AG08396 (cell line): Measurements from ENCODE around the gene SLC6A6.
A peak's percentile ranks its signal among the peaks of the same experiment; 100 is the strongest.

ENCODE experiments used
- DNase-seq: peaks from one replicate; pipeline ENCODE4 v3.0.0; 2012; ENCODE audit warnings: low spot score, mixed read lengths

The SLC6A6 gene

GRCh38 chr3:14402304-14402811, at the start of gene SLC6A6:
TSS of gene SLC6A6 (plus strand) at chr3:14402606. CDS start at chr3:14443635, 41,029 bp downstream.
- DNase-seq, result peak; percentile 96

GRCh38 chr3:14353502-14353901, 48.9 kb upstream of the SLC6A6 start:
- DNase-seq, result no peak

GRCh38 chr3:14357463-14357862, 44.9 kb upstream of the SLC6A6 start:
- DNase-seq, result no peak

- DNase-seq, result peak; percentile 70
These were observed 43.8 kb upstream of the SLC6A6 start for GRCh38 chr3:14358426-14359211.

GRCh38 chr3:14359348-14359747, 43.1 kb upstream of the SLC6A6 start:
- DNase-seq, result no peak

GRCh38 chr3:14360123-14360881, 42.1 kb upstream of the SLC6A6 start:
- peak; percentile 43 for DNase-seq

- no peak for DNase-seq
These were observed 41.2 kb upstream of the SLC6A6 start for GRCh38 chr3:14361068-14361677.

GRCh38 chr3:14362890-14363289, 39.5 kb upstream of the SLC6A6 start:
- no peak for DNase-seq

- no peak for DNase-seq
These were observed 39.0 kb upstream of the SLC6A6 start for GRCh38 chr3:14363379-14363778.

GRCh38 chr3:14363991-14364390, 38.4 kb upstream of the SLC6A6 start:
- DNase-seq, result no peak

GRCh38 chr3:14364580-14365292, 37.7 kb upstream of the SLC6A6 start:
- no peak for DNase-seq

GRCh38 chr3:14366248-14366647, 36.2 kb upstream of the SLC6A6 start:
- no peak for DNase-seq

- no peak for DNase-seq
These were observed 35.2 kb upstream of the SLC6A6 start for GRCh38 chr3:14366915-14367823.

GRCh38 chr3:14368146-14368545, 34.3 kb upstream of the SLC6A6 start:
- DNase-seq, result no peak

- no peak for DNase-seq
These were observed 33.5 kb upstream of the SLC6A6 start for GRCh38 chr3:14368885-14369284.

- no peak for DNase-seq
These were observed 32.4 kb upstream of the SLC6A6 start for GRCh38 chr3:14369675-14370669.

GRCh38 chr3:14370720-14371572, 31.5 kb upstream of the SLC6A6 start:
- no peak for DNase-seq

GRCh38 chr3:14371573-14372474, 30.6 kb upstream of the SLC6A6 start:
- peak; percentile 71 for DNase-seq
